HG03095 (cell line): ENCODE data around the gene C3orf80.
"Not testable (repeated sequence)": the region's sequence is repeated elsewhere in the genome, so short reads cannot be mapped to it uniquely, and the experiment has no call there.

ENCODE experiments used
- ATAC-seq: cut with Tn5 transposase; IDR thresholded peaks from one replicate; pipeline ENCODE4 v1.9.1; 2021; ENCODE audit warnings: moderate library complexity; ENCODE audit not compliant: unreplicated experiment

Gene C3orf80

GRCh38 chr3:160210799-160211221 is 14.4 kb upstream of the C3orf80 start:
- ATAC-seq = no peak

GRCh38 chr3:160213191-160213590 is 12.0 kb upstream of the C3orf80 start:
- ATAC-seq = no peak

GRCh38 chr3:160217675-160218074 is 7.5 kb upstream of the C3orf80 start:
- ATAC-seq = no peak

GRCh38 chr3:160218136-160218535 is 7.1 kb upstream of the C3orf80 start:
- ATAC-seq = no peak

GRCh38 chr3:160220038-160220437 is 5.2 kb upstream of the C3orf80 start:
- no peak for ATAC-seq

GRCh38 chr3:160221019-160221418 is 4.2 kb upstream of the C3orf80 start:
- no peak for ATAC-seq

- ATAC-seq = no peak
Observed at GRCh38 chr3:160224256-160224655, 966 bp upstream of the C3orf80 start.

GRCh38 chr3:160224811-160225175 is 429 bp upstream of the C3orf80 start:
- no peak for ATAC-seq

GRCh38 chr3:160226026-160226907 is 1.0 kb downstream of the C3orf80 start:
- ATAC-seq = no peak

GRCh38 chr3:160227419-160227818 is 2.2 kb downstream of the C3orf80 start:
- ATAC-seq = no peak

GRCh38 chr3:160232014-160232413 is 6.8 kb downstream of the C3orf80 start:
- ATAC-seq = no peak

GRCh38 chr3:160240719-160241118 is 15.5 kb downstream of the C3orf80 start:
- not testable (repeated sequence) for ATAC-seq

- no peak for ATAC-seq
Observed at GRCh38 chr3:160245261-160245800, 20.1 kb downstream of the C3orf80 start.

GRCh38 chr3:160247766-160248165 is 22.5 kb downstream of the C3orf80 start:
- ATAC-seq = no peak

GRCh38 chr3:160253298-160253697 is 28.1 kb downstream of the C3orf80 start:
- ATAC-seq = no peak

GRCh38 chr3:160257606-160258005 is 32.4 kb downstream of the C3orf80 start:
- ATAC-seq = no peak

GRCh38 chr3:160259589-160259988 is 34.4 kb downstream of the C3orf80 start:
- ATAC-seq = no peak

- ATAC-seq = no peak
Observed at GRCh38 chr3:160260587-160261270, 35.5 kb downstream of the C3orf80 start.

GRCh38 chr3:160265088-160265487 is 39.9 kb downstream of the C3orf80 start:
- no peak for ATAC-seq
